Activated naive CD4-positive, alpha-beta T cell treated with anti-CD3 and anti-CD28 coated beads, Interleukin-2, amount 50 U/mL, for 16 hours (primary cell): ENCODE data around the gene TAMM41.
"Not testable (repeated sequence)": the region's sequence is repeated elsewhere in the genome, so short reads cannot be mapped to it uniquely, and the experiment has no call there.

Experiments used
- DNase-seq: peaks from one replicate; pipeline ENCODE4 v3.0.0-alpha.2; 2020

TAMM41 gene, protein sequence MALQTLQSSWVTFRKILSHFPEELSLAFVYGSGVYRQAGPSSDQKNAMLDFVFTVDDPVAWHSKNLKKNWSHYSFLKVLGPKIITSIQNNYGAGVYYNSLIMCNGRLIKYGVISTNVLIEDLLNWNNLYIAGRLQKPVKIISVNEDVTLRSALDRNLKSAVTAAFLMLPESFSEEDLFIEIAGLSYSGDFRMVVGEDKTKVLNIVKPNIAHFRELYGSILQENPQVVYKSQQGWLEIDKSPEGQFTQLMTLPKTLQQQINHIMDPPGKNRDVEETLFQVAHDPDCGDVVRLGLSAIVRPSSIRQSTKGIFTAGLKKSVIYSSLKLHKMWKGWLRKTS

DNA sequence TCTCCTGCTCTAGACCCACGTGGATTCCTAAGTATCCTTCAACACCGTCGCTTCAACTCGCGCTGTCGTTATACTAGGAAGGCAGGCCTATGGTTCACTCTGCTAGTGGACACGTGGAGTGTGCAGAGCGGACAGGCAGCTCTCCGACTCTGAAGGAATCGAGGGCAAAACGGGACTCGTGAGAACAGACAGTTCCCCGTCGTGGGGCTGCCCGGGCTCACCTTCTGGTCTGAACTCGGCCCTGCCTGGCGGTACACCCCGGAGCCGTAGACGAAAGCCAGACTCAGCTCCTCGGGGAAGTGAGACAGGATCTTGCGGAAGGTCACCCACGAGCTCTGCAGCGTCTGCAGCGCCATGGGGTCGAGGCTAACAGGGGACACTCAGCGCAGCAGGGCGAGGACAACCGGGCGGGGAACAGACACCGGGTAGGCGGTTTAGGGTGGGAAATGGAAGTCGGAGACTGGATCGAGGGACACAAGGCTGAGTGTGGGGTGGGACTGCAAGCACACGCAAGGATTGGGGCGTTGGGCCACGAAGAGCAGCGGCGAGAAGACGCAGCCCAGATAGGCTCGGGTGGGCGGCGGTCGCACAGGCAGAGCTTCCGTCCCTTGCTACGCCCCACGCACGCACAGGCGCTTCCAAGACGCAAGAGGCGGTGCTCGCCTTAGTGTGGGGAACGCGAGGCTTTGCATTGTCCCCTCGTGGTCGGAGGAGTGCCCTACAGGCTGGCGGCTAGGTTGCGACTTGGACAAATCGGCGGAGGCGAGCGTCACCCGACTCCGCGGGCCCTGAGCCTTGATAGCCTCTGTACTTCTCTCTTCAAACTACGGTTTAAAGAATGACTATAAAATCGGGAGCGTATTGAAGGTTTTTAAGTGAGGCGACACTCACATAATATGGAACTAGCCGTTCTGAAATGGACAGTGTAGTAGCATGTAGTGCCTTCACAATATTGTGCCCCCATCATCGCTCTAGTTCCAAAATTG lies at the start of gene TAMM41:
TAMM41 (minus strand) TSS at position 605 of the 986 bp plus-strand sequence; CDS start at position 356, 249 bp downstream.
- peak; percentile 94 for DNase-seq

DNA sequence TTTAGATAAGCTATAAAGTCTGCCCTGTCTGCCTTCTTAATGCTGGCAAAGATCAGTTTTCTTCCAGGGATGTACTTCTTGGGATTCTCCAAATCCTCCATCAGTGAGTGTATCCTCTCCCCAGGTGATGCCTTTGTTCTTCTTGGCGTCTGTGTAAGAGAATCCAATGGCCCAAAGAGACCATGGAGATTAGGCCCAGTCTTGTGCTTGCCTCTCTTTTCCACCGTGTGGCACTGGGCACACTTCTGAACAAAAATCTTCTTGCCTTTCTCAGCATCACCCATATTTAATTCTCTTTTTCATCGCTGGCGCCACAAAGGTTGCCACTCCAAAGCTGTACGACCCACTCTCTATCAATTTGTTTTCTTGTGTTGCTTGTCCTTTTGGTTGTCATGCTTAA lies 32.2 kb upstream of the TAMM41 start:
- no peak for DNase-seq

DNA sequence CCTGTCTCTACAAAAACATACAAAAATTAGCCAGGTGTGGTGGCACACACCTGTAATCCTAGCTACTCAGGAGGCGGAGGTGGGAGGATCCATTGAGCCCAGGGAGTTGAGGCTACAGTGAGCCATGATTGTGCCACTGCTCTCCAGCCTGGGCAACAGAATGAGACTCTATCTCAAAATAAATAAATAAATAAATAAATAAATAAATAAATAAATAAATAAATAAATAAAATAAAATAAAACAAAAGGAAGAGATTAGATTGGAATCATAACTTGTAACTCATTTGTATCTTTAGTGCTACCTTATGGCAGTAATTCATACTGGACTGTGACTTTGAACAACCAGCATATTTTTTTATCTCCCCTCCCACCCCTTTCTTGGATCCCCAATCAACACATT lies 28.0 kb upstream of the TAMM41 start:
- DNase-seq = not testable (repeated sequence)

DNA sequence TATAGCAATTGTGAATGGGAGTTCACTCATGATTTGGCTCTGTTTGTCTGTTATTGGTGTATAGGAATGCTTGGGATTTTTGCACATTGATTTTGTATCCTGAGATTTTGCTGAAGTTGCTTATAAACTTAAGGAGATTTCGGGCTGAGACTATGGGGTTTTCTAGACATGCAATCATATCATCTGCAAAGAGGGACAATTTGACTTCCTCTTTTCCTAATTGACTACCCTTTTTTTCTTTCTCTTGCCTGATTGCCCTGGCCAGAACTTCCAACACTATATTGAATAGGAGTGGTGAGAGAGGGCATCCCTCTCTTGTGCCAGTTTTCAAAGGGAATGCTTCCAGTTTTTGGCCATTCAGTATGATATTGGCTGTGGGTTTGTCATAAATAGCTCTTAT lies 17.1 kb upstream of the TAMM41 start:
- not testable (repeated sequence) for DNase-seq

DNA sequence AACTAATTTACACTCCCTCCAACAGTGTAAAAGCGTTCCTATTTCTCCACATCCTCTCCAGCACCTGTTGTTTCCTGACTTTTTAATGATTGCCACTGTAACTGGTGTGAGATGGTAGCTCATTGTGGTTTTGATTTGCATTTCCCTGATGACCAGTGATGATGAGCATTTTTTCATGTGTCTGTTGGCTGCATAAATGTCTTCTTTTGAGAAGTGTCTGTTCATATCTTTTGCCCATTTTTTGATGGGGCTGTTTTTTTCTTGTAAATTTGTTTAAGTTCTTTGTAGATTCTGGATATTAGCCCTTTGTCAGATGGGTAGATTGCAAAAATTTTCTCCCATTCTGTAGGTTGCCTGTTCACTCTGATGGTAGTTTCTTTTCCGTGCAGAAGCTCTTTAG lies 15.9 kb upstream of the TAMM41 start:
- not testable (repeated sequence) for DNase-seq

DNA sequence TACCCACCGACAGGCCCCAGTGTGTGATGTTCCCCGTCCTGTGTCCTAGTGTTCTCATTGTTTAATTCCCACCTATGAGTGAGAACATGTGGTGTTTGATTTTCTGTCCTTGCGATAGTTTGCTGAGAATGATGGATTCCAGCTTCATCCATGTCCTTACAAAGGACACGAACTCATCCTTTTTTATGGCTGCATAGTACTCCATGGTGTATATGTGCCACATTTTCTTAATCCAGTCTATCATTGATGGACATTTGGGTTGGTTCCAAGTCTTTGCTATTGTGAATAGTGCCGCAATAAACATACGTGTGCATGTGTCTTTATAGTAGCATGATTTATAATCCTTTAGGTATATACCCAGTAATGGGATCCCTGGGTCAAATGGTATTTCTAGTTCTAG lies 15.5 kb upstream of the TAMM41 start:
- DNase-seq = not testable (repeated sequence)

DNA sequence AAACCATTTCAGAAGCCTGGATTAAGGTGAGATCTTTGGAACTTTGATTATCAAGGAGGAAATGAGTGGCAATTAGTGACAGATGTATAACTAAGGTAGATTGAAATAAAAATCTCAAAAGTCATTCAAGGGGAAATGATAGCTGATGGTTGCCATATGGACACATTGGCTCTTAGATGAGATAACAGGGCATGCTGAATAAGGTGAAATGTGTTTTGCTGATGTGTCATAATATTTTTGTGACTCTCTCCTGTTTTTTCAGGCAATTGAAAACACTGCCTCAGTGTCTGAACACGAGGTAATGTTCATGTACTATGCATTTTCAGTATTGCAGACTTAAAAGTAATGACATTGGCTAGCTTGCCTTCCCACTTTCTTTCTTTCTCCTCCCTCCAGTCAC lies 13.5 kb upstream of the TAMM41 start:
- not testable (repeated sequence) for DNase-seq

DNA sequence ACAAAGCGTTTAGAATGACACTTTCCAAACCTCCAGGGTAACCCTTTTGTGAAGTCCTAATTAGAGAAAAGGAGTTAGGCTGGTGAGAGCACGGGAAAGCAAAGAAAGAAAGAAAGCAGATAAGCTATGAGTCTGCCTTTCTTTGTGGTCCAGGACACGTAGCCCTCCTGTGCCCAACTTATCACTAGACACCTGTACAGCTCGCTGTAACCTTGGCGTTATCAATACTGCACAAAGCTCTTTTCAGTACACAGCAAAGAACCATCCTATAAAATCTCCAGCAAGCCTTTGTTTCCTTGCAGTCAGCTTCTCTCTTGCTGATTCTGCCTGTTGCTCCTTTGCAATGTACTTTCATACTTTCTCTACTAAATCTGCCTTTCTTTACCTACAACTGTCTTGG lies 6.8 kb upstream of the TAMM41 start:
- DNase-seq = no peak

DNA sequence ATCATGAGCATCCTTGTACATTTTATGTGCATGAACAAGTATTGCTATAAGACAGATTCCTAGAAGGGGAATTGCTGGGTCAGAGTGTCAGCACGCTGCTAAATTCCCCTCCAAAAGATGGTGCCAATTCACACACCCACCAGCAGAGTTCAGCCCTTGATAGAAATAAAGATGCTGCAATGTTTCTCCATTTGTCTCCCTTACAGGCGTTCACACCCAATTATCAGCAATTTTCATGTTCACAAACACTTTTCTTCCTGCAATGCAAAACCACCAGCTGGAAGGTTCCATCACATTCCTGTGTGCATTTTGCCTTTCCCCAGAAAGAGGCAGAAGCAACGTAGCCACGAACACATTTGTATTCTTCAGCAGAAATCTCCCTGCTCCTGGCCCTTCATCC lies 3.3 kb upstream of the TAMM41 start:
- no peak for DNase-seq

DNA sequence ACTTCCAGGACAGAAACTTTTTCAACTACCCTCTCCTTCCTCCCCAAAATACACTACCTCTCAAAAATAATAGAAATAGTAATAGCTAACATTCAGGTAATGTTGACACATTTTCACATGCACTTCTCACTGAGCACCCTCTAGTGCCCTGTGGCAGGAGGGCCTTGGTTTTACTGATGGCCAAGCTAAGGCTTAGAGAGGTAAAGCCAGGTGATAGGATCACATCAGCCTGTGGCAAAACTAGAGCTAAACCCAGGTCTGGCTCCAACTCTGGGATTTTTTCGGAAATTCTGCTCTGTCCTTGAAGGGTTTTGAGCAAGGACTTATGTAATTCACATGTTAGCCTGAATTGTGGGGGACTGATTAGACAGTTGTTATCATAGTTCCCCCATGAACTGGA lies 922 bp upstream of the TAMM41 start:
- DNase-seq = peak; percentile 23

DNA sequence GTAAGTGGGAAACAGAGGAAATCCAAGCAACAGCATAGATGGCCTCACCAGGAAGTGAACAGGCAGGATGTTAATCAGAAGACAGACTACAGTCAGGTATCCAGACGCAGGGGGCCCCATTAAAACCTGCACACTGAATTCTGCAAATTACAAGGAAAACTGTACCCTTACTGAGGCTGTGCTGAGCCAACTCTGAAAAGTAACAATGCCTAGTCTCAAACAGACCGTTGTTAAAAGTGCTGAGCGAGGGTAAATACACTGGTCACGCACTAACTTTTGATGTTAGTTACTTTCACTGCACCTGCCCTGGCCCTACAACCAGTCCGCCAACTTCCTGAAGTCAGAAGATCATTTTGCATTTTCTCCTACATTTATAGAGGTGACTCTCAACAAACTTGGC lies 1.0 kb downstream of the TAMM41 start:
- DNase-seq = no peak

DNA sequence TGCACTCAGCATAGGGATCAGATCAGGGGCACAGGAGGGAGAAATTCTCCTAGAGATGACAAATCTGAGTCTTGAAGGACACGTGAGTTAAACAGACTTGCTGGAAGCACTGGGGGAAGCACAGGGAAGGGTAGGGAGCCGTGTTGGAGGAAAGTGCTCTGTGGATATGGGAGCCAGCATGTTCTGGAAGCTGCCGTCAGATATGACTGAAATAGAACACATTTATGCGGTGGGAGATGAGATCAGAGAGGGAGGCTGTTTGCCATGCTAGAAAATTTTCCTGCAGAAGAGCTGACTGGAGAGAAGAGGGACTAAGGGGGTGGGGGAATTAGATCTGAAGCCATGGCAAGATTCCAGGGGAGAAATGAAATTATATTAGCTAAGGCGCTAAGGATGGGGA lies 1.8 kb downstream of the TAMM41 start:
- DNase-seq = no peak

DNA sequence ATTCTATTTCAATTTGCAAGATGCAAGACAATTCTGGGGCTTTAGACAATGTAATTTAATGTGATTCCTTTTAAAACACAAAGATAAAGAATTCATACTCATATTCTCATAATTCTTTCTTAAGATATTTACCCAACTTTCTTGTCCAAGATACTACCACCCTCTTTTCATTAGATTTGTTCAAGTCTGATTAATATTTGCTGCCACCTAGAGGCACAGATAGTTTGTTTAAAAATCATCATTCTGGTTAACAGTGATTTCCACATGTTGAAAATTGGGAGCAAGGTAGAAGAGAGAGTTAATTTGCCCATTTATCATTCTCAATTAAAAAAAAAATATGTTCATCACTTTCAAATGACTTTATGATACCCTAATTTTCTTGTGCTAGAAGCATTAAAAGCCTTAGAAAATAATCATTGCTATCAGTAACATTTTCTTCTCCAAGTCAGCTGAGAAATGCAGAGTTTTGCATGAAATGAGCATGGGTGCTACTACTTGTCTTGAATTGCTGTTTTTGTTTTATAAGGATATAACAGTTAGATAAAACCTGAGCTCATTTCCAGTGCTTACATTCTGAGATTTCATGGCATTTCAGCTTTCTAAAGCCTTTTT lies 11.6 kb downstream of the TAMM41 start:
- DNase-seq = no peak

DNA sequence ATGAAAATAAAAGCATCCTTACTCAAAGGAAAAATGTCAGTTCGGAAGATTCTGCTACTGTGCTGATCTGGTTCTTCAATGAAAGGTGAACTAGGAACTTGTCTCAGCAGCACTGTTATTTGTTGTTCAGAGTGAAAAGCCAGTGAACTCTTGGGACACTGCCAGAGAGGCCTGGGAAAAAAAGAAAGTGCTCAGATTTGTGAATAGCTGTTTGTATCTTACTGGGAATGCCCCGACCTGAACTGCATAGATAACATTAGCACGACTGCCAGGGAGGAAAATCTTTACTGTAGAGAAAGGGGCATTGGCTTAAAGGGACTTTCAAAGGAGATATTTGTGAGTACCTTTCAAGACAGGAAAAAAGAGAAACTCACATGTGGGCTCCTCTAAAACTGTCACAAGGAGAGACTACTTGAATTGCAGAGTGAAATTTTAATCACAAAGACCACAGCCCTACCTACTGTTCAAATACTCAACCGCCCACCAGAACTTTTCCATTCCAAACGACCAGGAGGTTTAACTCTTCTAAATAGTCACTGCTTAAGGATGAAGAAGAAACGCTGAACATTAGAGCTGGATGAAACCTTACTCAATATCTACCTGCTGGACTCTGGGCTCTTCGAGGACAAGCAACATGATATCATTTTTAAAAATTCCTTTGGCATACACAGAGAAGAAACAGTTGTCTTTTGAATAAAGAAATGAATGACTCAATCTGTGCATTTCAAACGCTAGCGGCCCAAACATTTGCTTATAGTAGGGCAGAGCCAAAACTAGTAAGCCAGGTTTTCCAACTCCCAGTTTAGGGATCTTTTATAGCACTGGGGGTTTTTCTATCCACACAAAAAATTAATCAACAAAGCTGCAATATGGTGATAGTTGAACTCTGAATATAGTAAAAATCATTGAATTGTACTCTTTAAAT lies 13.4 kb downstream of the TAMM41 start:
- DNase-seq = no peak

DNA sequence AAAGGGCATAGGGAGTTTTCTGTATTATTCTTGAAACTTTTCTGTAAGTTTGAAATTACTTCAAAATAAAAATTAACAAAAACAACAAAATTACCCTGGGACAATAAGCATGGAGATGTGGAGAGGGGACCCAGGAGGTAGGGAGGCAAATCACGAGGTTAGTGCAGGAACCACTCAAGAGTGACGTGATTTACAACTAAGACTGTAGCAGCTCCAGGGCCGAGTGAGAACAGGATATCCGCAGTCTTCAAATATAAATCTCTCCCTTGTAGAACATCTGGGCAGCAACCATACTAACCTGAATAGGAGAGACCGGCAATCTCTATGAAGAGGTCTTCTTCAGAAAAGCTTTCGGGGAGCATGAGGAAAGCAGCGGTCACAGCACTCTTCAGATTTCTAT lies 17.3 kb downstream of the TAMM41 start:
- DNase-seq = no peak

DNA sequence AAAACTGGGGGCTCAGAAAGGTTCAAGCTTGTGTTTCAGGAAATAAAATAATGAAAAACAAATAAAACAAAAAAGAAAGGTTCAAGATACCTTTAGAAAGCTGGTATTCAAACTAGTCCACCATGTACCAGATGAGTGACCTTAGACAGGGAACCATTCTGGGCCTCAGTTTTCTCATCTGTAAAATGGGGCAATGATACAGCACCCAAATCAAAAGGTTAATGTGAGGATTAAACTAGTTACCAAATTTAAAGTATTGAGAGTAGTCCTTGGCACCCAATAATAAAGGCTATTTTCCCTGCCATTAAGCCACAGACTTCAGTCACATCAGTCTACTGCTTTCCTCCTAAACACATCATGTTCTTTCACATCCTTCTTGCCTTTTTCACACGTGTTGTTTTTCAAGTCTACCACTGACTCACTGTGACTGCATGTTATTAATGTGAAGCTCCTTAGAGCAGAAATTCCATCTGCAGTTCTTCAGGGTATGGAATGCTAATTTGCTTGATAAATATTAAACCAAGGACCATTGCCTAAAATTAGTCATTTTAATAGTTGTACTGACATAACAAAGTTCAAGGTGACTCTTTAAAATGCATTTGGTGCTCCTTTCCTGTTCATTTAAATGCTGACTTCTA lies 19.9 kb downstream of the TAMM41 start:
- no peak for DNase-seq

DNA sequence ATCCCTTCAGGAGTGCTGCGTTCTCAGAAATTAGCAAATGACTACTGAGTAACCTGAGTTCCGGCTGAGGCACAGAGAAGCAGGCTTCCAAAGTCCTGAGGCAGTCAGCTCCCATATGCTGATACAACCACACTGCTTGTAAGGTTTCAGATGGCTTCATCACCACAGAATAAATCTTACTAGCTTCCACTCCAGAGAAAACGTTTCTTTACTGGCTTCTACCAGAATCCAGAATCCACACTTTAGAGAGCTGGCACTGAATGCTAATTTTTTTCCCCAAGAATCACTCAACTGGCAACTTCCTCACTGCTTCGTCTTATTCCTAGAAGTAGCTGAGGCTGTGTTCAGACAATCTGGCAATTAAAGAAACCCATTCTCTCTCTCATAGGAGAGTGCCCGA lies 21.4 kb downstream of the TAMM41 start:
- DNase-seq = no peak

DNA sequence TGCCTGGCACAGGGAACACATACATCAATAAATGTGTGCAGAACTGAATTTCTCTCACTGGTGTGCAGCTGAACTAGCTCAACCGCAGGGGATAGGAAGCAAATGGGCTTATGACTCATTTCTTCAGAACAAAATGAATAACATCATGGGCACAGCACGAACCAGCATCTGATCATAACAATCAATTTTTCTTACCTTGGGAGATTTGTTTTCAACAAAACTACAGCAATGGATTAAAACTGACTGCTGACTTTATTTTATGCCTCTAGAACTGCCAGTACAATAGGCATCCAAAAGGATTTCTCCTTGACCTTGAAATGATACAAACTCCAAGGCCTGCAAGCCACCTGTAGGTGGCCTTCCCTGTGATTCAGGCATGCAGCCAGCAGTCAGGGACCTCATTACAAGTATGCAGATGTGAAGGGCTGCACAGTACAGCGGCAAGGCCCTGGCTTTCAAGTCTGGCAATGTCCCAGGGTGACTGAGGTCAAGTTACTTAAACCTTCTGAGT lies 26.1 kb downstream of the TAMM41 start:
- DNase-seq = no peak

DNA sequence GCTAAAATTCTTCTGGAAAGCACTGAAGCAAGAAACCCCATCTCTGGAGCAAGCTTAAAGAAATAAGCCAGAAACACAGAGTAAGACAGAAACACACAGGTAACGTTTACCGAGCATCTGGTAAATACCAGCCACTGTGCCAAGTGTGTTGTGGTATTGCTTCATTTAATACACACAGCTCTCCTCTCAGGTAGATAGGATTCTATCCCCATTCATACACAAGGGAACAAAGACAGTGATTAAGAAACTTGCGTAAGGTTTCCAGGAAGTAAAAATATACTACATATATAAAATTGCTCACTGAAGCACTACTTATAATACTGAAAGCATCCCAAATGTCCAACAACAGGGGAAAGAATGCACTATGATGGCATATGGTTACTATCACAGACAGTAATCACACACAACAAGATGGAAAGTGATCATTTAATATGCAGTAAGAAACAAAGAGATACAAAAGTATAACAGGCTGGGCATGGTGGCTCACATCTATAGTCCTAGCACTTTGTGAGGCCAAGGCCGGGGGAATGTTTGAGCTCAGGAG lies 27.5 kb downstream of the TAMM41 start:
- no peak for DNase-seq

DNA sequence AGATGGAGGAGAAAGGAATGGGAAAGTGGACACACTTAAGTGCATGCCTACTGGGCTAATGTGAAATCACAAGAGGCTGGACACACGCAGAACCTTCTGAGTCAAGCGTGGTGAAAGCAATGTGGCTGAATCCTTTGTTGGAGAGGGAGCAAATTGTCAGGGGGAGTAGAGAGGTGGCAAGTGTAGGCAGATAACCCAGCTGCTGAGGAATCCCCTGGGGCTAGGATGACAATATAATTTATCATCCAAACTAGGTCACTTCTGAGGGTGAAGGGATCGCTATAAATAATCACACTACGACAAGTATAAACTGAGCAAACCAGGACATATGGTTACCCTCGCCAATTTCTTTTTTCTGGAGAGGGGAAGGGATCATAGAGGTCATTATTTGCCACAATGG lies 28.7 kb downstream of the TAMM41 start:
- DNase-seq = no peak

DNA sequence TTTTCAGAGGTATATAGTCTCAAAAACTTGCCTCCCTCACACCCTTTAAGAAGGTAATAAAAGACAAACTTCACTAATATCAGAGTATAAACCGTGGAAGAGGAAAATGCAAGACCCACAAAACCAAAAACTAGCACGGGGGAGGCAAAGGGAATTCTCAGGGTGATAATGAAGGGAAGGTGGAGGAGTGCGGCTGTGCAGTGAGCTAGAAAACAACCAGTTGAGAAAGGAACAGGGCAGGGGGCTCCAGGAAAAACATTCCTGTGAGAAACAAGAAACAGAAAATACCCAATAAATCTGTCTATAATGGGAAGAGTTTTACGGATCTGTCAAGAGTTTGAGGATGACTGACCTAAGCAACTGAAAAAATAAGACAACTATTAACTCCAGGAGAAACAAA lies 31.6 kb downstream of the TAMM41 start:
- DNase-seq = no peak
